Heart left ventricle (tissue), 16 donors: ENCODE measurements around the gene ZEB2. TPM values are rescaled to one million over a fixed set of nuclear protein-coding genes. Genes with fewer than 3 reads are reported as not detected.
A peak's percentile ranks its signal among the peaks of the same experiment; 100 is the strongest.

ENCODE experiments used
- ATAC-seq, 4 donors: fragments of 200-7000 bp; cut with Tn5 transposase; one replicate each; pipeline ENCODE4 v1.9.1; 2020 to 2022; ENCODE audit warnings: moderate library complexity in 4 of 4, mild to moderate bottlenecking in 3 of 4, moderate number of reproducible peaks in 1 of 4
- DNase-seq, 5 donors: peaks; one replicate each; pipeline ENCODE4 v3.0.0-alpha.2; 2020
- H3K27ac ChIP-seq, 12 donors: fragments of 200-600 bp; sonication (generic) in 4 of 12; one replicate each; pipeline versions ENCODE4 v1.5.0 to v1.8.0; 2016 to 2022; ENCODE audit warnings: mild to moderate bottlenecking in 2 of 12
- H3K27me3 ChIP-seq, 9 donors: fragments of 200-600 bp; sonication (generic) in 2 of 9; one replicate each; pipeline versions ENCODE4 v1.5.1 to v1.8.0; 2016 to 2022; ENCODE audit warnings: mild to moderate bottlenecking in 3 of 9
- H3K36me3 ChIP-seq, 9 donors: fragments of 200-600 bp; sonication (generic) in 2 of 9; one replicate each; pipeline versions ENCODE4 v1.5.0 to v1.8.0; 2018 to 2022; ENCODE audit warnings: mild to moderate bottlenecking in 2 of 9
- H3K4me1 ChIP-seq, 12 donors: fragments of 200-600 bp; sonication (generic) in 4 of 12; one replicate each; pipeline versions ENCODE4 v1.5.0 to v1.8.0; 2016 to 2022; ENCODE audit warnings: mild to moderate bottlenecking in 3 of 12
- H3K4me3 ChIP-seq, 12 donors: fragments of 200-600 bp; sonication (generic) in 4 of 12; one replicate each; pipeline versions ENCODE4 v1.5.0 to v1.8.0; 2017 to 2022; ENCODE audit warnings: mild to moderate bottlenecking in 9 of 12, moderate library complexity in 4 of 12
- H3K9me3 ChIP-seq, 12 donors: fragments of 200-600 bp; sonication (generic) in 4 of 12; one replicate each; pipeline versions ENCODE4 v1.5.0 to v1.8.0; 2016 to 2022; ENCODE audit warnings: mild to moderate bottlenecking in 1 of 12
- POLR2A ChIP-seq, 2 donors: fragments of 450-650 bp; IDR thresholded peaks; one replicate each; pipeline ENCODE4 v1.6.1; 2017; ENCODE audit warnings: antibody characterized with exemption in 2 of 2, mild to moderate bottlenecking in 2 of 2, moderate library complexity in 2 of 2
- WGBS, 4 donors: extraction: QIAGEN DNeasy Blood & Tissue Kit in 2 of 4; methylation state at CpG; one replicate each; pipeline versions ENCODE4 v1.1.5 to v1.1.7; 2013 to 2018; 5-methylcytosine and 5-hydroxymethylcytosine counted together
- intact Hi-C, 10 donors: fragments of 100-400 bp; cut with DNase I; formaldehyde crosslinking; loops; one replicate each; pipeline versions ENCODE4 v1.11.1 to v1.14.2; 2022
- polyA plus RNA-seq, 2 donors: library from polyadenylated mRNA; stranded (reverse); fragments of 200-250 nt; gene quantifications; one replicate each; pipeline ENCODE4 v1.2.3, GENCODE V29; 2013
- total RNA-seq, 9 donors: library from RNA; depleted of rRNA in 2 of 9; stranded (reverse); fragments of >200 nt in 2 of 9; fragmentation: NEBNext Ultra II Directional in 3 of 9; extraction: Animal tissue kit (Norgen Biotek cat#: 25700) in 3 of 9; gene quantifications; one replicate each; pipeline versions ENCODE4 v1.1.0 to v1.2.4, GENCODE V29; 2016 to 2023
- TF ChIP-seq, protein P1 (sequence below), 12 donors: fragments of 200-600 bp; sonication (generic) in 4 of 12; IDR thresholded peaks; one replicate each; pipeline versions ENCODE4 v1.5.0 to v1.8.0; 2018 to 2022; ENCODE audit warnings: antibody characterized with exemption in 12 of 12, mild to moderate bottlenecking in 5 of 12
- donor health status: ischemic (EF 13 %, LVEDD 7.1; RV severe dilation, severe dysfunction).
- donor health status: healthy with polysubstance abuse.
- donor health status: DM: no; HTN: yes; CAD: no.
- donor health status: DM: no; HTN: no; CAD: no.
- donor health status: ischemic (EF 25% LVEDD 6.9; RV normal size, moderate dysfunction).
- donor health status: ischemic (EF 25% LVEDD 5.7; RV mildly dilated, moderate dysfunction).
- donor health status: healthy.
- donor health status: DM: yes; HTN: yes; CAD: no.
- donor health status: ischemic (EF 35%, LVEDD 5.7; RV mildly dilated, moderate dysfunction).
- donor health status: nonischemic (EF 11% LVEDD 7.7; RV severe dilation, severe dysfunction).
- donor health status: DM: yes; HTN: yes; CAD: no.
- donor health status: PGD.
- donor health status: ischemic (EF 29% LVEDD 5.4; RV normal size, mild dysfunction).
- donor health status: nonischemic (EF 23%, LVEDD 6.1; RV moderate dilation, normal function).

ZEB2 gene
- total and polyA plus RNA-seq, 11 donors: 23.1 to 168 (median 82.4) TPM

DNA sequence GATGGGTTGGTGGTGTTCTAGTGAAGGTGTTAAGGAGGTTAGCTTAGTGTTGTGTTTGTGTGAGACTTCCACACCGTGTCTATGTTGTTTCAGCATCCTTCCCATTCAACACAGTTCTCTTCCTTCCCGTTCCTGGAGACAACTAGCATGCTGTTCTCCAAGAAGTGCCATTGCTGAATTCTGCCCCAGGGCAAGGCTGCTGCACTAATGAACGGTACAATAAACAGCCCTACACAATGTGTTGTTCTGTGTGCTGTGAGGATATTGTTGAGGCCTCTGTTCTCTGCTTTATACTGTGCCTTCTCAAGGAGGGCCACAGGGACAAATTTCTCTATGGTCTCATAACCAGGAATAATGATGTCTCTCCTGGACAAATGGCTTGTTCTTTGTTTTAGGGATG lies 39.8 kb upstream of the ZEB2 start:
- ATAC-seq (no peak), DNase-seq (no peak)
- no peaks in the 10 kb centered on the region for H3K36me3 ChIP-seq
- H3K4me3 ChIP-seq: no peak overlapping the region
- peaks cover 0 to 6% (median 0%) of the 10 kb centered on the region in 12 donors for H3K4me1 ChIP-seq
- TF ChIP-seq, protein P1, sequence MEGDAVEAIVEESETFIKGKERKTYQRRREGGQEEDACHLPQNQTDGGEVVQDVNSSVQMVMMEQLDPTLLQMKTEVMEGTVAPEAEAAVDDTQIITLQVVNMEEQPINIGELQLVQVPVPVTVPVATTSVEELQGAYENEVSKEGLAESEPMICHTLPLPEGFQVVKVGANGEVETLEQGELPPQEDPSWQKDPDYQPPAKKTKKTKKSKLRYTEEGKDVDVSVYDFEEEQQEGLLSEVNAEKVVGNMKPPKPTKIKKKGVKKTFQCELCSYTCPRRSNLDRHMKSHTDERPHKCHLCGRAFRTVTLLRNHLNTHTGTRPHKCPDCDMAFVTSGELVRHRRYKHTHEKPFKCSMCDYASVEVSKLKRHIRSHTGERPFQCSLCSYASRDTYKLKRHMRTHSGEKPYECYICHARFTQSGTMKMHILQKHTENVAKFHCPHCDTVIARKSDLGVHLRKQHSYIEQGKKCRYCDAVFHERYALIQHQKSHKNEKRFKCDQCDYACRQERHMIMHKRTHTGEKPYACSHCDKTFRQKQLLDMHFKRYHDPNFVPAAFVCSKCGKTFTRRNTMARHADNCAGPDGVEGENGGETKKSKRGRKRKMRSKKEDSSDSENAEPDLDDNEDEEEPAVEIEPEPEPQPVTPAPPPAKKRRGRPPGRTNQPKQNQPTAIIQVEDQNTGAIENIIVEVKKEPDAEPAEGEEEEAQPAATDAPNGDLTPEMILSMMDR (IDR thresholded peaks at IDR 0.05): no peak
- no peak for TF ChIP-seq POLR2A (IDR thresholded peaks at IDR 0.05)
- H3K27me3 ChIP-seq: no peaks in the 10 kb centered on the region
- WGBS, 4 donors: 81 to 90% (median 87%) methylated on average over 3 of the region's 3 CpGs
- H3K9me3 ChIP-seq: no peaks in the 10 kb centered on the region
- H3K27ac ChIP-seq: peak overlapping the region in 1 of 12 donors; percentile 27
- intact Hi-C loops: no loop called here

DNA sequence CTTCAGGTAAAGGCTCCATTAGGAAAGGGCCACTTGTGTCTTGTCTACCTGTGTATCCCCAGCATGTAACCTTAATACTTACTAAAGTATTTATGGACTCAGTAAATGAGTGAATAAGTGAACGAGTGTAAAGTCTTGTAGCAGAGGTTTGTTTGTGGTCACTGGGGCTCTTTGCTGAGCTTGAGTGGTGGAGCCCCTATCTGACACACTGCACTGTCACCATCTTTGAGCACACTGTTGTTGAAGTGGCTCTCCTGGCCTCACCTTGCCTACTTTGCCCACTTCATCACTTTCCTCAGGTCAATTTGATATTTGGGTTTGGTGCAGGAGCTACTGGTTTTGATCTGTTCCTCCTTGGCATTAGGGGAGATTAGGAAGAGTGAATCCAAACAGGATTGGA lies 39.3 kb upstream of the ZEB2 start:
- H3K27ac ChIP-seq: no peak overlapping the region
- no peaks in the 10 kb centered on the region for H3K36me3 ChIP-seq
- peaks cover 0 to 6% (median 0%) of the 10 kb centered on the region in 12 donors for H3K4me1 ChIP-seq
- no peaks in the 10 kb centered on the region for H3K9me3 ChIP-seq
- DNase-seq (no peak), ATAC-seq (no peak)
- TF ChIP-seq POLR2A (IDR thresholded peaks at IDR 0.05): no peak
- TF ChIP-seq, protein P1 (IDR thresholded peaks at IDR 0.05): no peak
- no peaks in the 10 kb centered on the region for H3K27me3 ChIP-seq
- intact Hi-C loops: no loop called here
- 67 to 89% (median 85%) methylated on average over 1 of the region's 1 CpG for WGBS, 4 donors
- H3K4me3 ChIP-seq: no peak overlapping the region

DNA sequence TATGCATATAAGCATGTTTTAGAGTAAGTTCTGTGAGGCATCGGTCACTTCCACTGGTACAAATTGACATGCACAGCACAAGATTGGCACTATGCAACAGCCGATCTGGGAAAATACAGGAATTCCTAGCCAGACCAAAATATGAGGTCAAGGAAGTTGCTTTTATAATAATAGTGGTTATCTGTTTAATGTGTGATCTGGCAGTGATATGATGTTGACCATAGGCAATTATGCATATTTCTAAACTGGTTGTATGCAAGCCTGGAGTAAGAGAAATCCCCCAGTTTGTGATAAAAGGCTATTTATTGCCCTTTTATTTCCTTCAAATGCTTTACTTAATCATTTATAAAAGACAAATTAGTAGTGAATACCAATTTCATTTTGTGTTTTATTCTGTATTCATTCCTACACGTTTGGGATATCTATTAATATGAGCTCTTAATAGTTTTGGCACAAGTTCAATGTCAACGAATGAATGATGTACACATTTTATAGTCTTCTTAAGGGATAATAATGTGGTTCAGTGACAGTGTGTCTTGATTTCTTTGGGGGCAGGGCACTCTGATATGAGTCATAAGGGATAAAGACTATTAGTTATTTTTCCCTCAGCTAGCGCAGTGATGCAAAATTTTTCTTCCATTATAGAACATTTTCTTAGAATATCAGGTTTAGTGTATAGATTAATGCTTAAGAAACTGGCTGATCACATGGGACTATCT lies 34.7 kb upstream of the ZEB2 start:
- 62 to 69% (median 67%) methylated on average over 5 of the region's 5 CpGs for WGBS, 4 donors
- Histone ChIP-seq H3K4me3 (no peak overlapping the region), H3K9me3 (no peaks in the 10 kb centered on the region), H3K36me3 (no peaks in the 10 kb centered on the region), H3K27ac (no peak overlapping the region), H3K27me3 (no peaks in the 10 kb centered on the region), H3K4me1 (peaks cover 0 to 4% (median 0%) of the 10 kb centered on the region in 12 donors)
- TF ChIP-seq POLR2A (IDR thresholded peaks at IDR 0.05): no peak
- TF ChIP-seq, protein P1 (IDR thresholded peaks at IDR 0.05): no peak
- intact Hi-C loops: no loop called here
- ATAC-seq (no peak), DNase-seq (no peak)

DNA sequence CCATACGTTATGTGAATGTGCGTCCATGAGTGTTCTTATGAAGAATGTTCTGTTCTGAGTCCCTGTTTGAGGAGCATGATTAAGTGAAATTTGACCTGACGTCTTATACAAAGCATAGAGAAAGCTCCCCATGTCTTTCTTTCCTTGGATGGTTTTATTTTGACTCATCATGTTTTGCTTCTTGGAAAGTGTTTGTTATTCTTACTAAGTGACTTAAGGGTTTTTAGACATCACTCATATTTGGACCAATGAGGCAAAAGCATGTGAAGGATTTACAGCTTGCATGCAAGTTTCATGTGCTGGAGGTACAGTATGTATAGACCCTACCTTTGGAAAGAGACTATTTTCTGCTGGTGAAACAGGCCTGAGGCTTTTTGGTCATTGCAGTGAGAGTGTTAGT lies 33.5 kb upstream of the ZEB2 start:
- no peak overlapping the region for H3K27ac ChIP-seq
- intact Hi-C loops: no loop called here
- H3K4me3 ChIP-seq: no peak overlapping the region
- H3K4me1 ChIP-seq: peaks cover 0 to 4% (median 0%) of the 10 kb centered on the region in 12 donors
- 91 to 94% (median 93%) methylated on average over 3 of the region's 3 CpGs for WGBS, 4 donors
- no peak for TF ChIP-seq POLR2A (IDR thresholded peaks at IDR 0.05)
- TF ChIP-seq, protein P1 (IDR thresholded peaks at IDR 0.05): no peak
- DNase-seq (no peak), ATAC-seq (no peak)
- H3K36me3 ChIP-seq: no peaks in the 10 kb centered on the region
- no peaks in the 10 kb centered on the region for H3K9me3 ChIP-seq
- no peaks in the 10 kb centered on the region for H3K27me3 ChIP-seq
